SK-N-MC (cell line): ENCODE data around the gene PDE9A.

ENCODE experiments used
- EZH2 ChIP-seq: fragments of 200-600 bp; sonication (generic); IDR thresholded peaks from one replicate; pipeline ENCODE4 v1.6.1; 2017; ENCODE audit warnings: antibody characterized with exemption
- POLR2AphosphoS5 ChIP-seq: IDR thresholded peaks from 2 replicates; pipeline ENCODE4 v1.6.1; 2012; ENCODE audit warnings: mild to moderate bottlenecking, low read depth, low read length, borderline replicate concordance

DNA sequence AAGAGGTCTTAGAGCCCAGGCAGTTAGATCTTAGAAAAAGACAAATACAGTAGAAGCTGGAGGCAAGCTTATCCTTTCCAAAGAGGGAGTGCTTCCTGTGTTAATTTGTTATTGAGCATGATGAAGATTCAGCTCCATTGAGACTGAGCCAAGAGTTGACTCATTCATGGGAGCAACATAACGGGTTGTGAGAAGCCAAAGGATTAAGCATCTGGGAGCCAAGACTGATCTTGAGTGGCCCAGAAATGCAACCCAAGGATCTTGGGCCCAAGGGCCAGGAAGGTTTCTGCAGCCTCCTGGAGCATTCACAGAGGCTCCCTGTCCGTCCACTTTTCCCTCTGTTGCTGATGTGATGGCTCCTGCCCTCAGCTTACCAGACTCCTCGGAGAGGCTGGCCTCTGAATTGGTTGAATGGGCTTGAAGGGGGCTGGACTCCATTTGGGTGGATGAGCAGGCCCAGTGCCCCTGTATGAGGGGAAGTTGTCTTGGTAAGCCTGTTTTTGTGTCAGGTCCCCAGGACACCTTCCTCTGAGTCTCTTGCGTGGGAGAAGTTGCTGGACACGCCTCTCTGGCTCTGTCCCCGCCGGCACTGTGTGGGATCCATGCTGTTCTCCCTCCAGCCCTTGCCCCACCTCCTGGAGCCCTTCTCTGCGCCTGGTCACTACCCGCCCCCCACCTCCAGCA, 42.4 kb downstream of the PDE9A start:
- TF ChIP-seq EZH2 (no peak), POLR2AphosphoS5 (no peak)
